Trophoblast cell (in vitro differentiated cells and primary cell): ENCODE data around the gene TIMP4.
A peak's percentile ranks its signal among the peaks of the same experiment; 100 is the strongest.

Source experiments
- DNase-seq, 2 donors: peaks; one replicate each; pipeline ENCODE4 v3.0.0-alpha.2; 2016
- H2AFZ ChIP-seq: 2 replicates; pipeline ENCODE4 v1.6.1; 2013; ENCODE audit warnings: low read length, moderate library complexity, mild to moderate bottlenecking; ENCODE audit not compliant: insufficient read depth, poor library complexity
- H2AK5ac ChIP-seq: 2 replicates; pipeline ENCODE4 v1.6.1; 2013; ENCODE audit warnings: mild to moderate bottlenecking, low read length
- H2BK120ac ChIP-seq: 2 replicates; pipeline ENCODE4 v1.6.1; 2013; ENCODE audit warnings: low read length, mild to moderate bottlenecking, moderate library complexity; ENCODE audit not compliant: insufficient read depth, poor library complexity
- H2BK12ac ChIP-seq: 2 replicates; pipeline ENCODE4 v1.6.1; 2013; ENCODE audit warnings: mild to moderate bottlenecking, low read length, moderate library complexity
- H2BK5ac ChIP-seq: 2 replicates; pipeline ENCODE4 v1.6.1; 2013; ENCODE audit warnings: low read length, low read depth, moderate library complexity, mild to moderate bottlenecking; ENCODE audit not compliant: poor library complexity
- H3K14ac ChIP-seq: 2 replicates; pipeline ENCODE4 v1.6.1; 2013; ENCODE audit warnings: mild to moderate bottlenecking, low read length
- H3K18ac ChIP-seq: 2 replicates; pipeline ENCODE4 v1.6.1; 2013; ENCODE audit warnings: mild to moderate bottlenecking, low read length
- H3K23ac ChIP-seq: 2 replicates; pipeline ENCODE4 v1.6.1; 2013; ENCODE audit warnings: low read length
- H3K27ac ChIP-seq: 2 replicates; pipeline ENCODE4 v1.5.1; 2013; ENCODE audit warnings: low read depth, mild to moderate bottlenecking, inconsistent platforms, low read length, moderate library complexity
- H3K27me3 ChIP-seq: 2 replicates; pipeline ENCODE4 v1.6.1; 2013; ENCODE audit warnings: inconsistent platforms, mild to moderate bottlenecking, low read length, moderate library complexity; ENCODE audit not compliant: insufficient read depth
- H3K36me3 ChIP-seq, 2 experiments: 1 replicate in 1 of 2; 2 replicates in 1 of 2; pipeline ENCODE4 v1.6.1; 2013; ENCODE audit warnings: low read length in 2 of 2, mild to moderate bottlenecking in 2 of 2, moderate library complexity in 1 of 2; ENCODE audit not compliant: insufficient read depth in 2 of 2, control insufficient read depth in 1 of 2
- H3K4ac ChIP-seq: 2 replicates; pipeline ENCODE4 v1.6.1; 2013; ENCODE audit warnings: low read depth, mild to moderate bottlenecking, low read length, moderate library complexity
- H3K4me1 ChIP-seq, 2 experiments: 1 replicate in 1 of 2; 2 replicates in 1 of 2; pipeline ENCODE4 v1.6.1; 2013; ENCODE audit warnings: low read length in 2 of 2, mild to moderate bottlenecking in 2 of 2, moderate library complexity in 1 of 2; ENCODE audit not compliant: insufficient read depth in 2 of 2, control insufficient read depth in 1 of 2
- H3K4me2 ChIP-seq: 2 replicates; pipeline ENCODE4 v1.6.1; 2013; ENCODE audit warnings: inconsistent platforms, mild to moderate bottlenecking, low read length, moderate library complexity
- H3K4me3 ChIP-seq: 2 replicates; pipeline ENCODE4 v1.5.1; 2013; ENCODE audit warnings: mild to moderate bottlenecking, low read depth, low read length, inconsistent platforms
- H3K79me1 ChIP-seq: one replicate; pipeline ENCODE4 v1.6.1; 2013; ENCODE audit warnings: low read length
- H3K79me2 ChIP-seq: 2 replicates; pipeline ENCODE4 v1.6.1; 2013; ENCODE audit warnings: low read length, mild to moderate bottlenecking; ENCODE audit not compliant: control insufficient read depth, insufficient read depth, poor library complexity
- H3K9ac ChIP-seq: 2 replicates; pipeline ENCODE4 v1.6.1; 2013; ENCODE audit warnings: mild to moderate bottlenecking, low read length
- H3K9me3 ChIP-seq: 2 replicates; pipeline ENCODE4 v1.6.1; 2013; ENCODE audit warnings: low read depth, mild to moderate bottlenecking, control low read depth, inconsistent platforms, low read length; ENCODE audit not compliant: insufficient read depth
- H4K12ac ChIP-seq: 2 replicates; pipeline ENCODE4 v1.6.1; 2013; ENCODE audit warnings: low read depth, mild to moderate bottlenecking, low read length, moderate library complexity
- H4K8ac ChIP-seq: 2 replicates; pipeline ENCODE4 v1.6.1; 2013; ENCODE audit warnings: low read depth, mild to moderate bottlenecking, low read length, moderate library complexity
- H4K91ac ChIP-seq: one replicate; pipeline ENCODE4 v1.6.1; 2013; ENCODE audit warnings: low read depth, mild to moderate bottlenecking, low read length, moderate library complexity
- WGBS: extraction: QIAGEN DNeasy Blood & Tissue Kit; methylation state at CpG from one replicate; pipeline ENCODE4 v1.1.7; 2013; ENCODE audit warnings: missing lambda C conversion rate; ENCODE audit not compliant: insufficient read length, insufficient coverage; ENCODE audit errors: extremely low coverage; 5-methylcytosine and 5-hydroxymethylcytosine counted together

TIMP4 gene

GRCh38 chr3:12185172-12185710 lies 26.5 kb upstream of the TIMP4 start:
- Histone ChIP-seq H3K4me2 (no peak overlapping the region), H3K9me3 (no peaks in the 10 kb centered on the region), H2BK5ac (no peak overlapping the region), H3K9ac (no peak overlapping the region), H2BK12ac (no peak overlapping the region), H3K18ac (no peak overlapping the region), H3K23ac (no peak overlapping the region), H3K14ac (no peak overlapping the region), H3K79me2 (no peaks in the 10 kb centered on the region), H3K27ac (no peak overlapping the region), H3K4me3 (no peak overlapping the region), H2AFZ (no peak overlapping the region), H4K8ac (no peak overlapping the region), H3K36me3 (no peaks in the 10 kb centered on the region), H2AK5ac (no peak overlapping the region), H3K4ac (no peak overlapping the region), H2BK120ac (no peak overlapping the region), H3K4me1 (peaks cover 15 to 18% of the 10 kb centered on the region in 2 experiments), H4K12ac (no peak overlapping the region), H3K79me1 (peaks cover 11% of the 10 kb centered on the region), H4K91ac (no peak overlapping the region), H3K27me3 (no peaks in the 10 kb centered on the region)
- peak in 1 of 2 donors; percentile 65 for DNase-seq
- WGBS: no CpG with 5 or more reads among the region's 5 CpGs

- H2BK120ac ChIP-seq: peak overlapping the region; percentile 20
- peak overlapping the region; percentile 21 for H2BK12ac ChIP-seq
- H3K23ac ChIP-seq: no peak overlapping the region
- H3K9ac ChIP-seq: no peak overlapping the region
- H4K8ac ChIP-seq: no peak overlapping the region
- no peak overlapping the region for H3K27ac ChIP-seq
- no peak overlapping the region for H3K4ac ChIP-seq
- no CpG with 5 or more reads among the region's 5 CpGs for WGBS
- no peak overlapping the region for H4K12ac ChIP-seq
- no peak overlapping the region for H3K18ac ChIP-seq
- H2AK5ac ChIP-seq: no peak overlapping the region
- no peak overlapping the region for H3K4me3 ChIP-seq
- H2BK5ac ChIP-seq: no peak overlapping the region
- H3K14ac ChIP-seq: no peak overlapping the region
- H3K79me2 ChIP-seq: no peaks in the 10 kb centered on the region
- H2AFZ ChIP-seq: no peak overlapping the region
- peak in 1 of 2 donors; percentile 68 for DNase-seq
- H3K9me3 ChIP-seq: no peaks in the 10 kb centered on the region
- no peaks in the 10 kb centered on the region for H3K36me3 ChIP-seq
- peaks cover 15% of the 10 kb centered on the region for H3K79me1 ChIP-seq
- H3K27me3 ChIP-seq: no peaks in the 10 kb centered on the region
- no peak overlapping the region for H4K91ac ChIP-seq
- peaks cover 16 to 21% of the 10 kb centered on the region in 2 experiments for H3K4me1 ChIP-seq
- no peak overlapping the region for H3K4me2 ChIP-seq
Measured at GRCh38 chr3:12184541-12184940, 25.8 kb upstream of the TIMP4 start.

GRCh38 chr3:12182687-12183441 lies 24.2 kb upstream of the TIMP4 start:
- H2BK12ac ChIP-seq: peak overlapping the region; percentile 78
- peak overlapping the region; percentile 56 for H4K8ac ChIP-seq
- no peak overlapping the region for H3K23ac ChIP-seq
- peak overlapping the region; percentile 16 for H4K12ac ChIP-seq
- no peaks in the 10 kb centered on the region for H3K9me3 ChIP-seq
- peak overlapping the region; percentile 72 for H4K91ac ChIP-seq
- no peak overlapping the region for H3K27ac ChIP-seq
- H3K9ac ChIP-seq: no peak overlapping the region
- WGBS: no CpG with 5 or more reads among the region's 16 CpGs
- H2AFZ ChIP-seq: no peak overlapping the region
- H3K4me2 ChIP-seq: no peak overlapping the region
- no peak overlapping the region for H3K18ac ChIP-seq
- H3K14ac ChIP-seq: peak overlapping the region; percentile 13
- no peaks in the 10 kb centered on the region for H3K79me2 ChIP-seq
- no peak overlapping the region for H2BK5ac ChIP-seq
- H2BK120ac ChIP-seq: peak overlapping the region; percentile 70
- H3K4ac ChIP-seq: peak overlapping the region; percentile 53
- peaks cover 20 to 28% of the 10 kb centered on the region in 2 experiments for H3K4me1 ChIP-seq
- H3K27me3 ChIP-seq: no peaks in the 10 kb centered on the region
- H3K79me1 ChIP-seq: peaks cover 21% of the 10 kb centered on the region
- H3K4me3 ChIP-seq: no peak overlapping the region
- peak overlapping the region; percentile 61 for H2AK5ac ChIP-seq
- no peaks in the 10 kb centered on the region for H3K36me3 ChIP-seq
- DNase-seq: peak; percentile 39 to 62

- Histone ChIP-seq H3K36me3 (no peaks in the 10 kb centered on the region), H3K4me1 (peaks cover 27 to 35% of the 10 kb centered on the region in 2 experiments), H4K91ac (peak overlapping the region; percentile 72), H3K27ac (no peak overlapping the region), H3K27me3 (no peaks in the 10 kb centered on the region), H2AK5ac (peak overlapping the region; percentile 66), H3K18ac (no peak overlapping the region), H3K4me3 (no peak overlapping the region), H3K79me2 (no peaks in the 10 kb centered on the region), H4K12ac (no peak overlapping the region), H3K9me3 (no peaks in the 10 kb centered on the region), H3K9ac (no peak overlapping the region), H3K14ac (no peak overlapping the region), H3K23ac (no peak overlapping the region), H4K8ac (no peak overlapping the region), H3K4me2 (no peak overlapping the region), H3K79me1 (peaks cover 22% of the 10 kb centered on the region), H2BK5ac (no peak overlapping the region), H2AFZ (no peak overlapping the region), H2BK120ac (peak overlapping the region; percentile 21), H2BK12ac (peak overlapping the region; percentile 72), H3K4ac (no peak overlapping the region)
- no CpG with 5 or more reads among the region's 2 CpGs for WGBS
- DNase-seq: peak in 1 of 2 donors; percentile 34
Measured at GRCh38 chr3:12181806-12182205, 23.1 kb upstream of the TIMP4 start.
